K562 (cell line): ENCODE data around the gene COL23A1. TPM values are rescaled to one million over a fixed set of nuclear protein-coding genes. Genes with fewer than 3 reads are reported as not detected.
A peak's percentile ranks its signal among the peaks of the same experiment; 100 is the strongest.

Experiments
- ATAC-seq: fragments of 200-7000 bp; cut with Tn5 transposase; 3 replicates; pipeline ENCODE4 v1.9.1; 2020; ENCODE audit warnings: moderate library complexity
- BruUV-seq: library from RNA; stranded (reverse); fragments of 400-500 nt; replicated peaks from 2 replicates; lab custom pipeline; 2021; lab: Mats Ljungman, UMichigan
- CTCF ChIA-PET: fragments of 300-600 bp; formaldehyde crosslinking; extraction: SDS; loops from one replicate; lab custom pipeline; 2021; ENCODE audit warnings: low intra/inter-chr PET ratio; lab: Yijun Ruan, JAX
- POLR2A ChIA-PET: fragments of 300-600, 350-650 bp; sonication (Branson Sonifier 250); formaldehyde crosslinking; extraction: SDS; loops from one replicate; lab custom pipeline; 2021; ENCODE audit warnings: antibody characterized with exemption, inconsistent platforms; lab: Yijun Ruan, JAX
- DNase-seq, 4 experiments: peaks; one replicate each; pipeline versions ENCODE4 v3.0.0 to v3.0.0-alpha.2; 2011 to 2018; ENCODE audit warnings: low spot score in 3 of 4, mixed read lengths in 3 of 4; ENCODE audit errors: extremely low read depth in 1 of 4
- FAIRE-seq: peaks from 2 replicates; lab custom pipeline; 2011; peaks lifted over from hg19 to GRCh38; lab: Jason Lieb, UNC
- H2AFZ ChIP-seq: 2 replicates; pipeline ENCODE4 v1.6.0; 2011; ENCODE audit warnings: low read depth, low read length, control low read depth, inconsistent platforms
- H3K27ac ChIP-seq: fragments of 200-600 bp; 3 replicates; pipeline ENCODE4 v1.8.0; 2011; ENCODE audit warnings: low read depth, mild to moderate bottlenecking, control low read depth, inconsistent platforms, low read length, moderate library complexity, mixed read lengths; ENCODE audit errors: extremely low read depth
- H3K27me3 ChIP-seq, 2 experiments: fragments of 300-600 bp in 1 of 2; 2 replicates in 1 of 2; 3 replicates in 1 of 2; pipeline versions ENCODE4 v1.6.0 to v1.8.0; 2011; ENCODE audit warnings: inconsistent platforms in 2 of 2, low read length in 2 of 2, mild to moderate bottlenecking in 1 of 2, mixed read lengths in 1 of 2, moderate library complexity in 1 of 2; ENCODE audit not compliant: control insufficient read depth in 2 of 2, insufficient read depth in 2 of 2
- H3K36me3 ChIP-seq: fragments of 300-600 bp; 3 replicates; pipeline ENCODE4 v1.8.0; 2011; ENCODE audit warnings: mild to moderate bottlenecking, low read length, inconsistent platforms; ENCODE audit not compliant: control insufficient read depth, insufficient read depth
- H3K4me1 ChIP-seq, 2 experiments: fragments of 200-600 bp in 1 of 2; replicated peaks in 1 of 2; 2 replicates in 1 of 2; 3 replicates in 1 of 2; pipeline versions ENCODE4 v1.5.1 to v1.8.0; 2011; ENCODE audit warnings: inconsistent platforms in 2 of 2, low read length in 2 of 2, mild to moderate bottlenecking in 1 of 2, mixed read lengths in 1 of 2, moderate library complexity in 1 of 2; ENCODE audit not compliant: control insufficient read depth in 2 of 2, insufficient read depth in 2 of 2
- H3K4me2 ChIP-seq: 2 replicates; pipeline ENCODE4 v1.6.1; 2011; ENCODE audit warnings: low read length, control low read depth, inconsistent platforms, mixed read lengths; ENCODE audit not compliant: insufficient read depth
- H3K4me3 ChIP-seq: fragments of 200-600 bp; sonication (generic), shearing (Covaris generic); 2 replicates; pipeline ENCODE4 v1.5.1; 2016; ENCODE audit warnings: control low read depth, inconsistent platforms
- H3K79me2 ChIP-seq: fragments of 200-600 bp; 3 replicates; pipeline ENCODE4 v1.8.0; 2011; ENCODE audit warnings: low read length, inconsistent platforms; ENCODE audit not compliant: control insufficient read depth, insufficient read depth
- H3K9ac ChIP-seq, 2 experiments: 2 replicates each; pipeline versions ENCODE4 v1.6.0 to v1.6.1; 2011; ENCODE audit warnings: low read depth in 2 of 2, low read length in 2 of 2, control low read depth in 1 of 2, inconsistent platforms in 1 of 2, mild to moderate bottlenecking in 1 of 2, mixed read lengths in 1 of 2; ENCODE audit not compliant: insufficient read depth in 1 of 2
- H3K9me1 ChIP-seq: one replicate; pipeline ENCODE4 v1.6.0; 2011; ENCODE audit warnings: inconsistent platforms, mild to moderate bottlenecking, low read length, moderate library complexity; ENCODE audit not compliant: control insufficient read depth, insufficient read depth
- H3K9me3 ChIP-seq: replicated peaks from 2 replicates; pipeline ENCODE4 v1.5.1; 2011; ENCODE audit warnings: low read depth, low read length, inconsistent platforms; ENCODE audit not compliant: control insufficient read depth, insufficient read depth
- H4K20me1 ChIP-seq: replicated peaks from 2 replicates; pipeline ENCODE4 v1.6.1; 2011; ENCODE audit warnings: low read length, inconsistent platforms, mixed read lengths; ENCODE audit not compliant: control insufficient read depth, insufficient read depth
- ATF6 ChIP-seq: sonication (generic); formaldehyde crosslinking; IDR thresholded peaks from 2 replicates; pipeline ENCODE4 v1.4.0; 2020; ENCODE audit warnings: mild to moderate bottlenecking, missing genetic modification reagents
- MLLT1 ChIP-seq, 2 experiments: fragments of 450-650 bp; IDR thresholded peaks; 2 replicates each; pipeline ENCODE4 v1.6.1; 2016
- MTA3 ChIP-seq: fragments of 450-650 bp; formaldehyde crosslinking; IDR thresholded peaks from 2 replicates; pipeline ENCODE4 v1.6.1; 2017; ENCODE audit warnings: mild to moderate bottlenecking, borderline replicate concordance
- NR2C2 ChIP-seq, 2 experiments: fragments of 200-800 bp in 1 of 2; sonication (Bioruptor generic) in 1 of 2; sonication (generic) in 1 of 2; formaldehyde crosslinking in 1 of 2; IDR thresholded peaks; 2 replicates each; pipeline versions ENCODE4 v1.6.1 to v1.8.0; 2016 to 2022; ENCODE audit warnings: mild to moderate bottlenecking in 1 of 2, missing compliant biosample characterization in 1 of 2, missing genetic modification characterization in 1 of 2, missing genetic modification reagents in 1 of 2
- TAL1 ChIP-seq: fragments of 450-650 bp; IDR thresholded peaks from 2 replicates; pipeline ENCODE4 v1.6.1; 2016; ENCODE audit warnings: mild to moderate bottlenecking
- USF1 ChIP-seq: sonication (generic); formaldehyde crosslinking; IDR thresholded peaks from 2 replicates; pipeline ENCODE4 v1.9.0; 2022; ENCODE audit warnings: mild to moderate bottlenecking, missing genetic modification reagents
- ZBTB33 ChIP-seq: sonication (generic); formaldehyde crosslinking; IDR thresholded peaks from 2 replicates; pipeline ENCODE4 v1.8.1; 2023; ENCODE audit warnings: mild to moderate bottlenecking, missing genetic modification reagents
- ZNF639 ChIP-seq, 2 experiments: fragments of 200-800 bp in 1 of 2; sonication (Bioruptor generic) in 1 of 2; sonication (generic) in 1 of 2; formaldehyde crosslinking in 1 of 2; IDR thresholded peaks in 1 of 2; conservative IDR thresholded peaks in 1 of 2; 2 replicates each; pipeline versions ENCODE4 v1.5.0 to v1.6.1; 2016 to 2020; ENCODE audit warnings: missing compliant biosample characterization in 1 of 2, missing genetic modification characterization in 1 of 2, missing genetic modification reagents in 1 of 2
- ZNF76 ChIP-seq: fragments of 250-450 bp; sonication (Bioruptor Pico); IDR thresholded peaks from 2 replicates; pipeline ENCODE4 v1.4.0; 2020; ENCODE audit warnings: mild to moderate bottlenecking, moderate library complexity, borderline replicate concordance
- ZNF766 ChIP-seq: fragments of 200-800 bp; sonication (Bioruptor generic); conservative IDR thresholded peaks from 2 replicates; pipeline ENCODE4 v1.6.1; 2016; ENCODE audit warnings: missing genetic modification characterization, missing compliant biosample characterization
- WGBS: fragments of 100-300 bp; shearing (Covaris generic); methylation state at CpG from one replicate; pipeline ENCODE4 v1.1.6; 2016; ENCODE audit warnings: low coverage, mixed read lengths; ENCODE audit not compliant: insufficient coverage; ENCODE audit errors: missing lambda C conversion rate; 5-methylcytosine and 5-hydroxymethylcytosine counted together
- in situ Hi-C: fragments of 300-500 bp; cut with MboI; formaldehyde crosslinking; loops from 4 replicates; pipeline ENCODE4 v1.15.0; 2018; ENCODE audit warnings: inconsistent platforms, mixed read lengths
- intact Hi-C: fragments of 100-400 bp; cut with micrococcal nuclease; formaldehyde crosslinking; loops from 2 replicates; pipeline ENCODE4 v1.14.2; 2022
- polyA plus RNA-seq, 8 experiments: library from polyadenylated mRNA; depleted of rRNA in 4 of 8; stranded (reverse) in 5 of 8; unstranded in 3 of 8; fragments of >200 nt; fragmentation: Nextera tagmentation in 2 of 8; fragmentation: Illumina TruSeq in 1 of 8; extraction: Ambion mirVana in 2 of 8; extraction: Trizol in 1 of 8; gene quantifications; 2 replicates each; pipeline versions ENCODE4 v1.2.1 to v1.2.3, GENCODE V29; 2011 to 2014; ENCODE audit warnings: inconsistent platforms in 1 of 8, missing spikeins in 1 of 8
- total RNA-seq, 7 experiments: library from RNA; depleted of rRNA in 6 of 7; stranded (reverse); fragments of >200 nt in 6 of 7; fragmentation: Illumina TruSeq in 2 of 7; extraction: Trizol in 2 of 7; gene quantifications; 2 replicates each; pipeline versions ENCODE4 v1.2.1 to v1.2.3, GENCODE V29; 2011 to 2021; ENCODE audit warnings: low replicate concordance in 1 of 7

COL23A1 gene
- total and polyA plus RNA-seq, 9 of the 15 experiments (the other 6 are each of a cell fraction or from before 2014, with no cell fraction given) = 0.09 TPM; not detected in 8

GRCh38 chr5:178626484-178627258 lies 36.5 kb upstream of the COL23A1 start, which contains the start of gene CLK4:
TSS of gene CLK4 (minus strand) at chr5:178627050. CDS start at chr5:178623416, 3,634 bp downstream.
- ChIA-PET CTCF (no interaction called here), POLR2A (interaction anchor here (0.6 to 3.4 kb wide), 9 partner anchors 10 to 206 kb away, joined by 3 to 14 read pairs (median 5); no protein-coding TSS in a partner anchor)
- FAIRE-seq (peak; percentile 62), DNase-seq (peak; percentile 96 to 98 (median 97)), ATAC-seq (peak; percentile 90)
- WGBS = 1% methylated on average over 50 of the region's 79 CpGs
- Histone ChIP-seq H3K27me3 (peaks cover 0 to 4% of the 10 kb centered on the region in 2 experiments; a peak in 1 of 5 replicates), H3K9me3 (peaks cover 4% of the 10 kb centered on the region), H3K79me2 (peaks cover 46% of the 10 kb centered on the region), H4K20me1 (no peaks in the 10 kb centered on the region), H3K27ac (peak within 1 kb of the TSS; percentile 84), H3K4me1 (peaks cover 4 to 5% of the 10 kb centered on the region in 2 experiments; a peak in 3 of 5 replicates), H3K4me3 (peak within 1 kb of the TSS; percentile 96), H3K9me1 (no peaks in the 10 kb centered on the region), H3K36me3 (peaks cover 16% of the 10 kb centered on the region), H3K9ac (peak within 1 kb of the TSS; percentile 87 to 97), H2AFZ (peak within 1 kb of the TSS; percentile 98), H3K4me2 (peak within 1 kb of the TSS; percentile 98)
- intact Hi-C loops = loop anchor here (10.0 kb wide), 1 partner anchor 208 kb away; no protein-coding TSS in a partner anchor
- in situ Hi-C loops = no loop called here
- BruUV-seq = TSS peak; percentile 78
- TF ChIP-seq NR2C2 (CRISPR knock-in tag; IDR thresholded peaks at IDR 0.05) (no peak), NR2C2 (tag; IDR thresholded peaks at IDR 0.05) (peak; percentile 28; the same call in 1 of the 2 replicates), ZBTB33 (CRISPR knock-in tag) (no peak), ZNF766 (CRISPR knock-in tag) (peak; percentile 54; the same call in 1 of the 2 replicates), ATF6 (peak; percentile 62; the same call in 1 of the 2 replicates), USF1 (CRISPR knock-in tag) (peak; percentile 89), ZNF76 (CRISPR knock-in tag) (no peak), TAL1 (no peak), MTA3 (0 out of 2 replicates have a peak, but pooled peaks have one; percentile 15), ZNF639 (CRISPR knock-in tag; conservative IDR thresholded peaks at IDR 0.05 in 1 of 2, IDR thresholded peaks at IDR 0.05 in 1 of 2) (peak in 1 of 2 experiments; percentile 67; a peak in 1 of 4 replicates), MLLT1 (IDR thresholded peaks at IDR 0.05) (peak; percentile 21 to 77; a peak in 1 of 4 replicates)
